ENCODE results near the gene FAM229B. TPM values are rescaled to one million over a fixed set of nuclear protein-coding genes. Genes with fewer than 3 reads are reported as not detected.
A peak's percentile ranks its signal among the peaks of the same experiment; 100 is the strongest.

Gene FAM229B
- total and polyA plus RNA-seq, 2 of the 8 experiments (the other 6 are each of a cell fraction or from before 2014, with no cell fraction given): 10.0 to 10.4 TPM

- TF ChIP-seq SIN3A (conservative IDR thresholded peaks at IDR 0.05 in 1 of 2, IDR thresholded peaks at IDR 0.05 in 1 of 2; ENCODE audit: low read depth in 1 of 2, low read length in 2 of 2) (peak; percentile 81 to 83; a peak in 3 of 4 replicates), POLR2AphosphoS5 (IDR thresholded peaks at IDR 0.05; ENCODE audit: low read depth, low read length) (peak; percentile 86), TAF1 (IDR thresholded peaks at IDR 0.05; ENCODE audit: low read depth, low read length) (peak; percentile 86), EP300 (IDR thresholded peaks at IDR 0.05; ENCODE audit: borderline replicate concordance in 1 of 2, low read depth in 2 of 2, low read length in 2 of 2) (no peak), HDAC6 (IDR thresholded peaks at IDR 0.05; ENCODE audit: low read depth, low read length) (no peak), CREB1 (IDR thresholded peaks at IDR 0.05) (peak; percentile 72; the same call in 1 of the 2 replicates), CBX8 (IDR thresholded peaks at IDR 0.05; ENCODE audit: borderline replicate concordance, low read depth, low read length) (no peak), ATF2 (IDR thresholded peaks at IDR 0.05; ENCODE audit: low read length) (no peak), BCL11A (IDR thresholded peaks at IDR 0.05; ENCODE audit: low read depth in 2 of 2, low read length in 2 of 2) (no peak), ZNF274 (IDR thresholded peaks at IDR 0.05; ENCODE audit: borderline replicate concordance, extremely low read depth, low read length) (no peak), NANOG (IDR thresholded peaks at IDR 0.05; ENCODE audit: insufficient read depth, low read depth, low read length, poor library complexity, severe bottlenecking) (no peak), KDM1A (IDR thresholded peaks at IDR 0.05; ENCODE audit: borderline replicate concordance, low read length) (no peak), E2F6 (IDR thresholded peaks at IDR 0.05) (no peak), RAD21 (IDR thresholded peaks at IDR 0.05 in 1 of 2, conservative IDR thresholded peaks at IDR 0.05 in 1 of 2; ENCODE audit: low read depth in 2 of 2, low read length in 2 of 2) (no peak), PHF8 (conservative IDR thresholded peaks at IDR 0.05; ENCODE audit: low read depth, low read length) (peak; percentile 70), ATF3 (IDR thresholded peaks at IDR 0.05; ENCODE audit: insufficient read depth, low read depth, low read length) (peak; percentile 84), CTBP2 (IDR thresholded peaks at IDR 0.05; ENCODE audit: borderline replicate concordance, insufficient read depth, insufficient read length, low read length) (no peak), JUND (IDR thresholded peaks at IDR 0.05; ENCODE audit: low read length) (no peak; the same call in 1 of the 2 replicates), BACH1 (IDR thresholded peaks at IDR 0.05; ENCODE audit: low read length) (no peak)
These were observed at the start of gene FAM229B, which contains the start of gene TUBE1 (continued) for GRCh38 chr6:112087136-112087911.

All from H1 (cell line).